ENCODE measurements around the gene RASD2.

RASD2 gene

DNA sequence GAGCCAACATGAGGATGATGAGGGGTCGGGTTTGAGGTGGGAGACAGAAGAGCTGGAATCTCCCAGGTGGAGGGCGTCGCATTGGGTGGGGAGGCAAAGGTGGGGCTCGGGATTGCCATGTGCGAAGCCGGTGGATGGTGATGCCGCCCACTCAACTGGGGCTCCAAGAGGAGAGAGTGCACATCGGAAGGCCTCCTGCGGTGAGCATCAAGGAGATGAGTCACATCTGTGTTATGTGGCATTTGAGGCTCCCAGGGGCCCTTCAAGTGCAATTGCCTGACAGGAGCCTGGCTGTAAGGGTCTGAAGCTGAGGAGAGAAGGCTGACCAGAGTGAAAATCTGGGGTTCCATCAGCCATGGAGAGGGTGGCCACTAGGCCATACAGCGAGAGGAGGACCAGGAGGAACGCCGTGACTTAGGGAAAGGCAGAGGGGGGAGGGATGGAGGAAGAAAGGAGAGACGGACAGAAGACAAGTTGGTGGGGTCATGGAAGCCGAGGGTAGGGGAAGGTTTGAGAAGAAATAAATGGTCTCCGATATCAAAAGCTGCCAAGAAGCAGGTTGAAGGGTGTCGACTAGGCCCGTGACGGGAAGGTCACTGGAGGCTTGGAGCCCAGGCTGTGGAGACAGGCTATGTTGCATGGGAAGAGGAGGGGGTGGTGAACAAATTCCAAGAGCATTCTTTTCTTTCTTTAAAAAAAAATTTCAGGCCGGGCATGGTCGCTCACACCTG, 21.3 kb downstream of the RASD2 start:
- Histone ChIP-seq H3K9me3 (ENCODE audit: insufficient read depth, low read depth, low read length) (no peaks in the 10 kb centered on the region; the same call in 1 of the 2 replicates), H3K4me3 (ENCODE audit: low read length) (peak overlapping the region; percentile 2; the same call in 1 of the 2 replicates), H3K4me1 (ENCODE audit: insufficient read depth, low read length) (peaks cover 19% of the 10 kb centered on the region), H3K27ac (ENCODE audit: low read depth, low read length) (0 out of 2 replicates have a peak overlapping the region, but pooled peaks have one; percentile 3), H3K9ac (ENCODE audit: low read depth, low read length) (0 out of 2 replicates have a peak overlapping the region, but pooled peaks have one; percentile 2), H3K27me3 (ENCODE audit: insufficient read depth, low read length) (no peaks in the 10 kb centered on the region), H3K36me3 (ENCODE audit: insufficient read depth, low read length) (no peaks in the 10 kb centered on the region)
- WGBS: 43% methylated on average over 20 of the region's 20 CpGs

DNA sequence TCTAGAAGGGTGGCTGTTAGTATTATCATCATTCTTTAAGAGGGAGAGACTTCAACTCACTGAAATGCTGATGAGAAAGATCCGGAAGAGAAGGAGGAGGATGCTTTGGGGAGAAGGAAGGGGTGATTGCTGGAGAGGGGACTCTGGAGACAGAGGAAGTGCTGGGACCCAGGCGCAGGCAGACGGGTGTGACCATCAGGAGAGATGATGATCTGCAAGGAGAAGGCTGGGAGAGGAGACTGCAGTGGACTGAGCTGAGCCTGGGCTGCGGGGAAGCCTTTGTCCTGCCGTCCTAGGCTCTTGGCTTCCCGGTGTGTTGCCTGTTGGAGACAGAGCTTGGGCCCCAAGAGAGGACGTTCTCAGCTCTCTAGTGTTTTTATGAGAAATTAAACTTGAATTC, 22.6 kb downstream of the RASD2 start:
- H3K9ac ChIP-seq (ENCODE audit: low read depth, low read length): no peak overlapping the region
- H3K4me3 ChIP-seq (ENCODE audit: low read length): no peak overlapping the region
- H3K36me3 ChIP-seq (ENCODE audit: insufficient read depth, low read length): no peaks in the 10 kb centered on the region
- peaks cover 19% of the 10 kb centered on the region for H3K4me1 ChIP-seq (ENCODE audit: insufficient read depth, low read length)
- 32% methylated on average over 7 of the region's 7 CpGs for WGBS
- H3K9me3 ChIP-seq (ENCODE audit: insufficient read depth, low read depth, low read length): no peaks in the 10 kb centered on the region; the same call in 1 of the 2 replicates
- H3K27me3 ChIP-seq (ENCODE audit: insufficient read depth, low read length): no peaks in the 10 kb centered on the region
- no peak overlapping the region for H3K27ac ChIP-seq (ENCODE audit: low read depth, low read length)

GRCh38 chr22:35564975-35565867, 24.6 kb downstream of the RASD2 start:
- H3K27ac ChIP-seq (ENCODE audit: low read depth, low read length): no peak overlapping the region
- H3K4me1 ChIP-seq (ENCODE audit: insufficient read depth, low read length): peaks cover 19% of the 10 kb centered on the region
- H3K4me3 ChIP-seq (ENCODE audit: low read length): no peak overlapping the region
- H3K36me3 ChIP-seq (ENCODE audit: insufficient read depth, low read length): no peaks in the 10 kb centered on the region
- H3K9ac ChIP-seq (ENCODE audit: low read depth, low read length): no peak overlapping the region
- H3K27me3 ChIP-seq (ENCODE audit: insufficient read depth, low read length): no peaks in the 10 kb centered on the region
- H3K9me3 ChIP-seq (ENCODE audit: insufficient read depth, low read depth, low read length): no peaks in the 10 kb centered on the region
- 75% methylated on average over 10 of the region's 10 CpGs for WGBS

DNA sequence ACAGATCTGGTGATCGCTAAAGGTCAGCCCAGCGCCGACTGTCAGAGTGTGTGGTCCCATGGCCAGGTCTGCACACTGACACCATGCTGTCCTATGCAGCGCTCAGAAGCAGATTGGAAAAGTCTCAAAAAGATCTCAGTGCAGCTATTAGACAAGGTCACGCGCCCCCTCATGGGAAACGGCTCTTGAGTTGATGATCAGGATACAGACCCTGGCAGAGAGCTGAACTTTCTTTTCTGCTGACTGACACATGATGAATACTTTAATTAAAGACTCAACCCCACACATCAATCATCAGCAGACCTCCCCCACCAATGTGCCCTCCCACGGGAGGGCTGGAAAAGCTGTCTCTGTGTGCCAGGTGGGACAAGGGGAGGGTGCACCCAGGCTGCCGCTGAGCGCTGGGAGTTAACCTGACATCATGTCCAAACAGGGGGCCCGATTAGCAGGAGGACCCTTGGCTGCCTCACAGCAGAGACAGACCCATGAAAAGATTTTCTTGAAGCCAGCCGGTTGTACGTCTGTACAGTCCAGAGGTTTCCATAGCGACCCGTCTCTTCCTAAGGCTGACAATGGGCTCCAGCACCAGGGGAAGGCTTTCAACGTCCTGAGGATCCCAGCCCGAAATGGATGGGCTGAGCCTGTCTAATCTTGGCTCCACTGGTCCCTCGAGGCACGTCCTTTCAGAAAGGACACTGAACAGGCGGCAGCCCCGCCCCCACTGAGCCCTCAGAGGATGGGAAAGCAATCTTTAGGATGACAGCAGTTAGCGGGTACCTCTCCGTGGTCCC, 26.9 kb downstream of the RASD2 start:
- Histone ChIP-seq H3K27me3 (ENCODE audit: insufficient read depth, low read length) (no peaks in the 10 kb centered on the region), H3K9me3 (ENCODE audit: insufficient read depth, low read depth, low read length) (no peaks in the 10 kb centered on the region), H3K36me3 (ENCODE audit: insufficient read depth, low read length) (no peaks in the 10 kb centered on the region), H3K9ac (ENCODE audit: low read depth, low read length) (no peak overlapping the region), H3K27ac (ENCODE audit: low read depth, low read length) (no peak overlapping the region), H3K4me3 (ENCODE audit: low read length) (no peak overlapping the region), H3K4me1 (ENCODE audit: insufficient read depth, low read length) (peaks cover 11% of the 10 kb centered on the region; the same call in 1 of the 2 replicates)
- 87% methylated on average over 23 of the region's 23 CpGs for WGBS

DNA sequence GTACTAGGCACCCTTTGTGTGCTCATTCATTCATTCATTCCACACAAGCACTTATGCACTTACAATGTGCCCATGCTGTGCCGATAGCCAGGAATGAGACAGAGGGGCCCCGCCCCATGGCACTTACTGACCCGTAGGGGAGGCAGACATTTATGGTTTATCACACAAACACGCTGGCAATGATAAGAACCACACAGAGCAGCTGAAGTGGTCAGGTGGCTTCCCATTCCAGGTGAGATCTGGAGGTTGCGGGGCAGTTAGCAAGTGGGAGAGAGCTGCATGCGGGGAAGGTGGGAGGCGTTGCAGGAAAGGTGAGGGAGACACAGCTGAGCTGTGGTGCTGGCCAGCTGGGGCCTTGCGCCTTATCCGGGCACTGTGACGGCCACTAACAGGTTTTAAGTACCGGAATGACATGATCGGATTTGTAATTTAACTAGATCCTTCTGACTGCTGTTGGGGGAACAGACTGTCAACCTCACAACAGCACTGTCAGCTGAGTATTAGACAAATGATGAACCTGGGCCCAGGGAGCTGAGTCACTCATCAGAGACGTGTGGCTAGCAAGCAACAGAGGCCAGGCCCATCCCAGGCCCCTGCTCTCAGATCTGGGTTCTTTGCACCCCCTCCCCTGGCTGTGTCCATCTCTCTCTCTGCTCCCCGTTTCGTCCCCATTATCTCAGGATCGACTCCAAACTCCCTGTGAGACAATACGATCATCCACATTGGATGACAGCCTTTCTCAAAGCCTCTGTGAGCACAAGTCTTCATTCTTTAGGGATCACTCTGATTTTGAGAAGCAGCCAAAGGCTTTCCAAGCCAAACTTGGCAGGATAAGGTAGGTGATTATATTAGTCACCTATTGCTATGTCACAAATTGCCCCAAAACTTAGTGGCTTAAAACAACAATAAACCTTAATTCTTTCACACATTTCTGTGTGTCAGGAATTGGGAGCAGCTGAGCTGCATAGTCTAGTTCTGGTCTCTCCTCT, 28.4 kb downstream of the RASD2 start:
- Histone ChIP-seq H3K27me3 (ENCODE audit: insufficient read depth, low read length) (no peaks in the 10 kb centered on the region), H3K9ac (ENCODE audit: low read depth, low read length) (no peak overlapping the region), H3K36me3 (ENCODE audit: insufficient read depth, low read length) (no peaks in the 10 kb centered on the region), H3K4me3 (ENCODE audit: low read length) (no peak overlapping the region), H3K27ac (ENCODE audit: low read depth, low read length) (no peak overlapping the region), H3K4me1 (ENCODE audit: insufficient read depth, low read length) (0 out of 2 replicates have a peak, but pooled peaks cover 3% of the 10 kb centered on the region), H3K9me3 (ENCODE audit: insufficient read depth, low read depth, low read length) (no peaks in the 10 kb centered on the region)
- 88% methylated on average over 17 of the region's 17 CpGs for WGBS

DNA sequence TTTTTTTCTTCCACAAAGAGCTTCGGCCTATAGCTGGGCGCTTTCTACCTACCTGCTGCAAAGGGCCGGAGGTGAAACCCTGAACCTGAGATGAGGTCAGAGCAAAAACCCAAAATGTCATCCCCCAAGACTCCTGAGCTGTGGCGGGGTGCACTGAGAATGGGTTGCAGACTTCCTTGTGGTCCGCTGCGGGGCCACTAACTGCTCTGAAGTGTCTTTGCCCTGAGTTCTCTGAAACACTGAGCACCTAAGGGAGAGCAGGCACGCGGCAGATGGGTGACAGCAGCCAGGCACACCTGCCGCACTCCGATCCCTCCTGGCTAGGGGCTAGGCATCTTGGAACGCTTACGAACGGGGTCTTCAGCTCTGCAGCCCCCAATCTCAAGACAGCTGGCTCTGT, 29.3 kb downstream of the RASD2 start:
- WGBS: 95% methylated on average over 13 of the region's 13 CpGs
- Histone ChIP-seq H3K27me3 (ENCODE audit: insufficient read depth, low read length) (no peaks in the 10 kb centered on the region), H3K4me3 (ENCODE audit: low read length) (no peak overlapping the region), H3K9ac (ENCODE audit: low read depth, low read length) (no peak overlapping the region), H3K27ac (ENCODE audit: low read depth, low read length) (no peak overlapping the region), H3K36me3 (ENCODE audit: insufficient read depth, low read length) (no peaks in the 10 kb centered on the region), H3K9me3 (ENCODE audit: insufficient read depth, low read depth, low read length) (no peaks in the 10 kb centered on the region), H3K4me1 (ENCODE audit: insufficient read depth, low read length) (0 out of 2 replicates have a peak, but pooled peaks cover 3% of the 10 kb centered on the region)

GRCh38 chr22:35570686-35571194, 30.1 kb downstream of the RASD2 start:
- whole genome bisulfite sequencing: 92% methylated on average over 14 of the region's 14 CpGs

GRCh38 chr22:35572556-35572955, 31.9 kb downstream of the RASD2 start:
- Histone ChIP-seq H3K4me1 (ENCODE audit: insufficient read depth, low read length) (no peaks in the 10 kb centered on the region), H3K27me3 (ENCODE audit: insufficient read depth, low read length) (no peaks in the 10 kb centered on the region), H3K27ac (ENCODE audit: low read depth, low read length) (no peak overlapping the region), H3K4me3 (ENCODE audit: low read length) (no peak overlapping the region), H3K36me3 (ENCODE audit: insufficient read depth, low read length) (no peaks in the 10 kb centered on the region), H3K9me3 (ENCODE audit: insufficient read depth, low read depth, low read length) (no peaks in the 10 kb centered on the region), H3K9ac (ENCODE audit: low read depth, low read length) (no peak overlapping the region)
- 86% methylated on average over 8 of the region's 8 CpGs for WGBS

More at GRCh38 chr22:35570686-35571194, 30.1 kb downstream of the RASD2 start:
- Histone ChIP-seq H3K9ac (ENCODE audit: low read depth, low read length) (no peak overlapping the region), H3K4me1 (ENCODE audit: insufficient read depth, low read length) (0 out of 2 replicates have a peak, but pooled peaks cover 2% of the 10 kb centered on the region), H3K9me3 (ENCODE audit: insufficient read depth, low read depth, low read length) (no peaks in the 10 kb centered on the region), H3K27me3 (ENCODE audit: insufficient read depth, low read length) (no peaks in the 10 kb centered on the region), H3K27ac (ENCODE audit: low read depth, low read length) (no peak overlapping the region), H3K36me3 (ENCODE audit: insufficient read depth, low read length) (no peaks in the 10 kb centered on the region), H3K4me3 (ENCODE audit: low read length) (no peak overlapping the region)

- Histone ChIP-seq H3K9ac (ENCODE audit: low read depth, low read length) (no peak overlapping the region), H3K4me1 (ENCODE audit: insufficient read depth, low read length) (no peaks in the 10 kb centered on the region), H3K9me3 (ENCODE audit: insufficient read depth, low read depth, low read length) (no peaks in the 10 kb centered on the region), H3K27ac (ENCODE audit: low read depth, low read length) (no peak overlapping the region), H3K27me3 (ENCODE audit: insufficient read depth, low read length) (no peaks in the 10 kb centered on the region), H3K4me3 (ENCODE audit: low read length) (no peak overlapping the region), H3K36me3 (ENCODE audit: insufficient read depth, low read length) (no peaks in the 10 kb centered on the region)
- WGBS: 68% methylated on average over 15 of the region's 15 CpGs
Measured at GRCh38 chr22:35575116-35575748, 34.6 kb downstream of the RASD2 start.

Data from HUES64 (cell line).